Panc1 (cell line): ENCODE data around the gene CAVIN2.

ENCODE experiments used
- POLR2AphosphoS5 ChIP-seq: IDR thresholded peaks from 2 replicates; pipeline ENCODE4 v1.6.1; 2012; ENCODE audit warnings: mild to moderate bottlenecking, low read depth, low read length, moderate library complexity
- SIN3A ChIP-seq: IDR thresholded peaks from 2 replicates; pipeline ENCODE4 v1.6.1; 2012; ENCODE audit warnings: low read depth, mild to moderate bottlenecking, low read length, moderate library complexity, borderline replicate concordance; ENCODE audit not compliant: insufficient read depth
- TCF7L2 ChIP-seq: IDR thresholded peaks from 2 replicates; pipeline ENCODE4 v1.6.1; 2011; ENCODE audit warnings: mild to moderate bottlenecking, low read depth, low read length, inconsistent platforms
- TF ChIP-seq, protein P1 (sequence below): fragments of 450-650 bp; IDR thresholded peaks from 2 replicates; pipeline ENCODE4 v1.5.1; 2017; ENCODE audit warnings: mild to moderate bottlenecking
- TF ChIP-seq, protein P2 (sequence below), 2 experiments: IDR thresholded peaks; 2 replicates each; pipeline ENCODE4 v1.6.1; 2011 to 2012; ENCODE audit warnings: low read depth in 2 of 2, control low read depth in 1 of 2, low read length in 1 of 2, mild to moderate bottlenecking in 1 of 2, moderate library complexity in 1 of 2; ENCODE audit not compliant: insufficient read depth in 1 of 2

DNA sequence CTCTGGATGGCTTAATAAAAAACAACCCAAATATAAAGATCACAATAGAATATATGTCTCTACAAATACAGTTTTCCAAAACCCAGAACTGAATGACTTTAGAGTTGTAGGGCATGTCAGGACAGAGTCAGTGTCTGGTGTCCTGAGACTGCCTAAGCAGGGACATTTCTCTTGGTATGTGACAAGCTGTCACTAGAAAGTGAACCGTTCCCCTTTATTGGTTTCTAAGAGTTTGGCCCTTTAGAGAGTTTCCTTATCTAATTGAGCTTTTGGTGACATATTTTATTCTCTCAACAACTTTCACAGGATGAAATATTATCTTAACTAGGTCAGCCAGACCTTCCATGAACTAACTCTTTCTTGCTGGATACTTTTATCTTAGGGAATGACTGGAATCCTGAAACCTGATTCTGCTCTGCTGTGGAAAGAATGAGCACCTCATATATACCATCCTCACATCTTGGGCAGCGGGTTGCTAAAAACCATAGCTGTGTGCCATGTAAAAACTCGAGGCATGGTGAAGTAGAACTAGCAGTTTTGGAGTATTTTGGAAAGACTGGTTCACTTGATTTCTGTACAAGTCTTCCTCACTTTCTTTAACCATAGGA lies 54.8 kb downstream of the CAVIN2 start:
- TF ChIP-seq, protein P1, sequence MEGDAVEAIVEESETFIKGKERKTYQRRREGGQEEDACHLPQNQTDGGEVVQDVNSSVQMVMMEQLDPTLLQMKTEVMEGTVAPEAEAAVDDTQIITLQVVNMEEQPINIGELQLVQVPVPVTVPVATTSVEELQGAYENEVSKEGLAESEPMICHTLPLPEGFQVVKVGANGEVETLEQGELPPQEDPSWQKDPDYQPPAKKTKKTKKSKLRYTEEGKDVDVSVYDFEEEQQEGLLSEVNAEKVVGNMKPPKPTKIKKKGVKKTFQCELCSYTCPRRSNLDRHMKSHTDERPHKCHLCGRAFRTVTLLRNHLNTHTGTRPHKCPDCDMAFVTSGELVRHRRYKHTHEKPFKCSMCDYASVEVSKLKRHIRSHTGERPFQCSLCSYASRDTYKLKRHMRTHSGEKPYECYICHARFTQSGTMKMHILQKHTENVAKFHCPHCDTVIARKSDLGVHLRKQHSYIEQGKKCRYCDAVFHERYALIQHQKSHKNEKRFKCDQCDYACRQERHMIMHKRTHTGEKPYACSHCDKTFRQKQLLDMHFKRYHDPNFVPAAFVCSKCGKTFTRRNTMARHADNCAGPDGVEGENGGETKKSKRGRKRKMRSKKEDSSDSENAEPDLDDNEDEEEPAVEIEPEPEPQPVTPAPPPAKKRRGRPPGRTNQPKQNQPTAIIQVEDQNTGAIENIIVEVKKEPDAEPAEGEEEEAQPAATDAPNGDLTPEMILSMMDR: no peak
- no peak for TF ChIP-seq SIN3A
- no peak for TF ChIP-seq TCF7L2
- TF ChIP-seq, protein P2, sequence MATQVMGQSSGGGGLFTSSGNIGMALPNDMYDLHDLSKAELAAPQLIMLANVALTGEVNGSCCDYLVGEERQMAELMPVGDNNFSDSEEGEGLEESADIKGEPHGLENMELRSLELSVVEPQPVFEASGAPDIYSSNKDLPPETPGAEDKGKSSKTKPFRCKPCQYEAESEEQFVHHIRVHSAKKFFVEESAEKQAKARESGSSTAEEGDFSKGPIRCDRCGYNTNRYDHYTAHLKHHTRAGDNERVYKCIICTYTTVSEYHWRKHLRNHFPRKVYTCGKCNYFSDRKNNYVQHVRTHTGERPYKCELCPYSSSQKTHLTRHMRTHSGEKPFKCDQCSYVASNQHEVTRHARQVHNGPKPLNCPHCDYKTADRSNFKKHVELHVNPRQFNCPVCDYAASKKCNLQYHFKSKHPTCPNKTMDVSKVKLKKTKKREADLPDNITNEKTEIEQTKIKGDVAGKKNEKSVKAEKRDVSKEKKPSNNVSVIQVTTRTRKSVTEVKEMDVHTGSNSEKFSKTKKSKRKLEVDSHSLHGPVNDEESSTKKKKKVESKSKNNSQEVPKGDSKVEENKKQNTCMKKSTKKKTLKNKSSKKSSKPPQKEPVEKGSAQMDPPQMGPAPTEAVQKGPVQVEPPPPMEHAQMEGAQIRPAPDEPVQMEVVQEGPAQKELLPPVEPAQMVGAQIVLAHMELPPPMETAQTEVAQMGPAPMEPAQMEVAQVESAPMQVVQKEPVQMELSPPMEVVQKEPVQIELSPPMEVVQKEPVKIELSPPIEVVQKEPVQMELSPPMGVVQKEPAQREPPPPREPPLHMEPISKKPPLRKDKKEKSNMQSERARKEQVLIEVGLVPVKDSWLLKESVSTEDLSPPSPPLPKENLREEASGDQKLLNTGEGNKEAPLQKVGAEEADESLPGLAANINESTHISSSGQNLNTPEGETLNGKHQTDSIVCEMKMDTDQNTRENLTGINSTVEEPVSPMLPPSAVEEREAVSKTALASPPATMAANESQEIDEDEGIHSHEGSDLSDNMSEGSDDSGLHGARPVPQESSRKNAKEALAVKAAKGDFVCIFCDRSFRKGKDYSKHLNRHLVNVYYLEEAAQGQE (IDR thresholded peaks at IDR 0.05; ENCODE audit: insufficient read depth in 1 of 2, low read depth in 2 of 2, low read length in 1 of 2): no peak
- no peak for TF ChIP-seq POLR2AphosphoS5
